Measurements from ENCODE around the gene KRT12. TPM values are rescaled to one million over a fixed set of nuclear protein-coding genes. Genes with fewer than 3 reads are reported as not detected.

Gene KRT12
- polyA plus RNA-seq, 1 donor = 0.16 TPM

GRCh38 chr17:40846515-40847144 lies 20.4 kb downstream of the KRT12 start:
- Histone ChIP-seq H3K36me3 (ENCODE audit: control insufficient read depth, insufficient read depth, low read length) (no peaks in the 10 kb centered on the region), H3K4me3 (ENCODE audit: low read length) (no peak overlapping the region), H3K27ac (ENCODE audit: low read length) (no peak overlapping the region), H3K4me1 (ENCODE audit: control insufficient read depth, insufficient read depth, low read length) (no peaks in the 10 kb centered on the region), H3K27me3 (ENCODE audit: control insufficient read depth, insufficient read depth, low read length) (peaks cover 5% of the 10 kb centered on the region), H3K9me3 (ENCODE audit: control insufficient read depth, low read depth, low read length) (no peaks in the 10 kb centered on the region)
- WGBS (ENCODE audit: insufficient coverage, low lambda C conversion rate) = 100% methylated on average over 1 of the region's 1 CpG
- no peak for DNase-seq

GRCh38 chr17:40844671-40845107 lies 22.3 kb downstream of the KRT12 start:
- no peak for DNase-seq
- no peak overlapping the region for H3K4me3 ChIP-seq (ENCODE audit: low read length)
- H3K27me3 ChIP-seq (ENCODE audit: control insufficient read depth, insufficient read depth, low read length) = peaks cover 5% of the 10 kb centered on the region
- no peaks in the 10 kb centered on the region for H3K9me3 ChIP-seq (ENCODE audit: control insufficient read depth, low read depth, low read length)
- H3K27ac ChIP-seq (ENCODE audit: low read length) = no peak overlapping the region
- no peaks in the 10 kb centered on the region for H3K36me3 ChIP-seq (ENCODE audit: control insufficient read depth, insufficient read depth, low read length)
- 78% methylated on average over 4 of the region's 4 CpGs for WGBS (ENCODE audit: insufficient coverage, low lambda C conversion rate)
- no peaks in the 10 kb centered on the region for H3K4me1 ChIP-seq (ENCODE audit: control insufficient read depth, insufficient read depth, low read length)

- H3K27me3 ChIP-seq (ENCODE audit: control insufficient read depth, insufficient read depth, low read length) = peaks cover 5% of the 10 kb centered on the region
- no peak overlapping the region for H3K4me3 ChIP-seq (ENCODE audit: low read length)
- H3K4me1 ChIP-seq (ENCODE audit: control insufficient read depth, insufficient read depth, low read length) = no peaks in the 10 kb centered on the region
- WGBS (ENCODE audit: insufficient coverage, low lambda C conversion rate) = no CpG with 5 or more reads among the region's 3 CpGs
- H3K9me3 ChIP-seq (ENCODE audit: control insufficient read depth, low read depth, low read length) = no peaks in the 10 kb centered on the region
- DNase-seq = no peak
- H3K27ac ChIP-seq (ENCODE audit: low read length) = no peak overlapping the region
- H3K36me3 ChIP-seq (ENCODE audit: control insufficient read depth, insufficient read depth, low read length) = no peaks in the 10 kb centered on the region
These were observed 23.8 kb downstream of the KRT12 start for GRCh38 chr17:40843242-40843641.

- H3K27ac ChIP-seq (ENCODE audit: low read length) = no peak overlapping the region
- H3K27me3 ChIP-seq (ENCODE audit: control insufficient read depth, insufficient read depth, low read length) = peaks cover 5% of the 10 kb centered on the region
- 29% methylated on average over 1 of the region's 3 CpGs for WGBS (ENCODE audit: insufficient coverage, low lambda C conversion rate)
- no peaks in the 10 kb centered on the region for H3K9me3 ChIP-seq (ENCODE audit: control insufficient read depth, low read depth, low read length)
- H3K4me3 ChIP-seq (ENCODE audit: low read length) = no peak overlapping the region
- no peak for DNase-seq
- H3K36me3 ChIP-seq (ENCODE audit: control insufficient read depth, insufficient read depth, low read length) = no peaks in the 10 kb centered on the region
- H3K4me1 ChIP-seq (ENCODE audit: control insufficient read depth, insufficient read depth, low read length) = no peaks in the 10 kb centered on the region
These were observed 25.8 kb downstream of the KRT12 start for GRCh38 chr17:40841246-40841645.

- Histone ChIP-seq H3K4me3 (ENCODE audit: low read length) (no peak overlapping the region), H3K27ac (ENCODE audit: low read length) (no peak overlapping the region), H3K27me3 (ENCODE audit: control insufficient read depth, insufficient read depth, low read length) (peaks cover 5% of the 10 kb centered on the region), H3K36me3 (ENCODE audit: control insufficient read depth, insufficient read depth, low read length) (peaks cover 6% of the 10 kb centered on the region), H3K4me1 (ENCODE audit: control insufficient read depth, insufficient read depth, low read length) (no peaks in the 10 kb centered on the region), H3K9me3 (ENCODE audit: control insufficient read depth, low read depth, low read length) (no peaks in the 10 kb centered on the region)
- no peak for DNase-seq
- WGBS (ENCODE audit: insufficient coverage, low lambda C conversion rate) = 88% methylated on average over 1 of the region's 3 CpGs
These were observed 27.8 kb downstream of the KRT12 start for GRCh38 chr17:40839194-40839593.

GRCh38 chr17:40836020-40836419 lies 31.0 kb downstream of the KRT12 start:
- Histone ChIP-seq H3K36me3 (ENCODE audit: control insufficient read depth, insufficient read depth, low read length) (peaks cover 6% of the 10 kb centered on the region), H3K9me3 (ENCODE audit: control insufficient read depth, low read depth, low read length) (no peaks in the 10 kb centered on the region), H3K27ac (ENCODE audit: low read length) (no peak overlapping the region), H3K4me3 (ENCODE audit: low read length) (no peak overlapping the region), H3K4me1 (ENCODE audit: control insufficient read depth, insufficient read depth, low read length) (no peaks in the 10 kb centered on the region), H3K27me3 (ENCODE audit: control insufficient read depth, insufficient read depth, low read length) (no peaks in the 10 kb centered on the region)
- no CpG with 5 or more reads among the region's 4 CpGs for WGBS (ENCODE audit: insufficient coverage, low lambda C conversion rate)
- DNase-seq = no peak

- Histone ChIP-seq H3K27me3 (ENCODE audit: control insufficient read depth, insufficient read depth, low read length) (no peaks in the 10 kb centered on the region), H3K9me3 (ENCODE audit: control insufficient read depth, low read depth, low read length) (no peaks in the 10 kb centered on the region), H3K4me3 (ENCODE audit: low read length) (no peak overlapping the region), H3K36me3 (ENCODE audit: control insufficient read depth, insufficient read depth, low read length) (peaks cover 6% of the 10 kb centered on the region), H3K27ac (ENCODE audit: low read length) (no peak overlapping the region), H3K4me1 (ENCODE audit: control insufficient read depth, insufficient read depth, low read length) (no peaks in the 10 kb centered on the region)
- DNase-seq = no peak
These were observed 33.1 kb downstream of the KRT12 start for GRCh38 chr17:40833882-40834281.

- WGBS (ENCODE audit: insufficient coverage, low lambda C conversion rate) = 60% methylated on average over 1 of the region's 3 CpGs
- no peaks in the 10 kb centered on the region for H3K27me3 ChIP-seq (ENCODE audit: control insufficient read depth, insufficient read depth, low read length)
- H3K36me3 ChIP-seq (ENCODE audit: control insufficient read depth, insufficient read depth, low read length) = peaks cover 6% of the 10 kb centered on the region
- no peak overlapping the region for H3K4me3 ChIP-seq (ENCODE audit: low read length)
- H3K4me1 ChIP-seq (ENCODE audit: control insufficient read depth, insufficient read depth, low read length) = no peaks in the 10 kb centered on the region
- no peaks in the 10 kb centered on the region for H3K9me3 ChIP-seq (ENCODE audit: control insufficient read depth, low read depth, low read length)
- no peak overlapping the region for H3K27ac ChIP-seq (ENCODE audit: low read length)
- DNase-seq = no peak
These were observed 34.2 kb downstream of the KRT12 start for GRCh38 chr17:40832840-40833239.

- WGBS (ENCODE audit: insufficient coverage, low lambda C conversion rate) = no CpG with 5 or more reads among the region's 2 CpGs
- Histone ChIP-seq H3K4me3 (ENCODE audit: low read length) (no peak overlapping the region), H3K36me3 (ENCODE audit: control insufficient read depth, insufficient read depth, low read length) (peaks cover 6% of the 10 kb centered on the region), H3K27ac (ENCODE audit: low read length) (no peak overlapping the region), H3K9me3 (ENCODE audit: control insufficient read depth, low read depth, low read length) (no peaks in the 10 kb centered on the region), H3K4me1 (ENCODE audit: control insufficient read depth, insufficient read depth, low read length) (no peaks in the 10 kb centered on the region), H3K27me3 (ENCODE audit: control insufficient read depth, insufficient read depth, low read length) (no peaks in the 10 kb centered on the region)
- no peak for DNase-seq
These were observed 36.8 kb downstream of the KRT12 start for GRCh38 chr17:40830085-40830776.

- H3K4me1 ChIP-seq (ENCODE audit: control insufficient read depth, insufficient read depth, low read length) = no peaks in the 10 kb centered on the region
- 95% methylated on average over 3 of the region's 4 CpGs for WGBS (ENCODE audit: insufficient coverage, low lambda C conversion rate)
- no peaks in the 10 kb centered on the region for H3K27me3 ChIP-seq (ENCODE audit: control insufficient read depth, insufficient read depth, low read length)
- no peaks in the 10 kb centered on the region for H3K9me3 ChIP-seq (ENCODE audit: control insufficient read depth, low read depth, low read length)
- H3K27ac ChIP-seq (ENCODE audit: low read length) = no peak overlapping the region
- no peaks in the 10 kb centered on the region for H3K36me3 ChIP-seq (ENCODE audit: control insufficient read depth, insufficient read depth, low read length)
- no peak for DNase-seq
- no peak overlapping the region for H3K4me3 ChIP-seq (ENCODE audit: low read length)
These were observed 38.5 kb downstream of the KRT12 start for GRCh38 chr17:40828454-40829044.
